HepG2 (cell line): ENCODE measurements around the gene HSD17B8. TPM values are rescaled to one million over a fixed set of nuclear protein-coding genes. Genes with fewer than 3 reads are reported as not detected.
A peak's percentile ranks its signal among the peaks of the same experiment; 100 is the strongest.

Source experiments
- ARNT2 ChIP-seq: sonication (generic); formaldehyde crosslinking; IDR thresholded peaks from 2 replicates; pipeline ENCODE4 v1.8.0; 2022; ENCODE audit warnings: mild to moderate bottlenecking, low read depth, missing genetic modification reagents, moderate library complexity
- DNMT1 ChIP-seq: sonication (generic); formaldehyde crosslinking; IDR thresholded peaks from 2 replicates; pipeline ENCODE4 v1.5.1; 2020; ENCODE audit warnings: mild to moderate bottlenecking, missing genetic modification reagents
- DR1 ChIP-seq: sonication (generic); formaldehyde crosslinking; IDR thresholded peaks from 2 replicates; pipeline ENCODE4 v1.8.0; 2021; ENCODE audit warnings: mild to moderate bottlenecking, missing genetic modification reagents, inconsistent platforms
- EEA1 ChIP-seq: sonication (generic); formaldehyde crosslinking; IDR thresholded peaks from 2 replicates; pipeline ENCODE4 v1.5.1; 2020; ENCODE audit warnings: mild to moderate bottlenecking, missing genetic modification reagents, borderline replicate concordance
- GATAD1 ChIP-seq: IDR thresholded peaks from 2 replicates; pipeline ENCODE4 v1.6.1; 2016; ENCODE audit warnings: missing genetic modification reagents, missing compliant biosample characterization
- HCFC1 ChIP-seq: fragments of 150-350 bp; IDR thresholded peaks from 2 replicates; pipeline ENCODE4 v1.6.1; 2014; ENCODE audit warnings: low read depth, low read length
- HOXD1 ChIP-seq: sonication (generic); formaldehyde crosslinking; IDR thresholded peaks from 2 replicates; pipeline ENCODE4 v1.5.0; 2020; ENCODE audit warnings: missing genetic modification reagents
- KAT2B ChIP-seq: fragments of 150-350 bp; IDR thresholded peaks from 2 replicates; pipeline ENCODE4 v1.6.1; 2014; ENCODE audit warnings: low read depth, low read length, borderline replicate concordance
- KDM5B ChIP-seq: sonication (generic); formaldehyde crosslinking; IDR thresholded peaks from 2 replicates; pipeline ENCODE4 v1.4.0; 2020; ENCODE audit warnings: missing genetic modification reagents, mild to moderate bottlenecking, borderline replicate concordance
- MAZ ChIP-seq, 2 experiments: sonication (generic) in 1 of 2; formaldehyde crosslinking in 1 of 2; IDR thresholded peaks; 2 replicates each; pipeline versions ENCODE4 v1.5.0 to v1.6.1; 2012 to 2020; ENCODE audit warnings: low read depth in 2 of 2, mild to moderate bottlenecking in 2 of 2, borderline replicate concordance in 1 of 2, improper control_type of control experiment in 1 of 2, low read length in 1 of 2, missing genetic modification reagents in 1 of 2, moderate library complexity in 1 of 2
- MED8 ChIP-seq: sonication (generic); formaldehyde crosslinking; IDR thresholded peaks from 2 replicates; pipeline ENCODE4 v1.8.1; 2023; ENCODE audit warnings: mild to moderate bottlenecking, missing genetic modification reagents; ENCODE audit not compliant: insufficient replicate concordance
- ZBTB38 ChIP-seq: sonication (generic); formaldehyde crosslinking; IDR thresholded peaks from 2 replicates; pipeline ENCODE4 v1.5.1; 2020; ENCODE audit warnings: mild to moderate bottlenecking, missing genetic modification reagents
- ZFYVE20 ChIP-seq: sonication (generic); formaldehyde crosslinking; IDR thresholded peaks from 2 replicates; pipeline ENCODE4 v1.8.0; 2023; ENCODE audit warnings: low read depth, mild to moderate bottlenecking, moderate library complexity, missing genetic modification reagents, borderline replicate concordance
- ZNF230 ChIP-seq: sonication (generic); formaldehyde crosslinking; IDR thresholded peaks from 2 replicates; pipeline ENCODE4 v1.4.0; 2020; ENCODE audit warnings: mild to moderate bottlenecking, missing genetic modification reagents
- ZNF556 ChIP-seq: sonication (generic); formaldehyde crosslinking; IDR thresholded peaks from 2 replicates; pipeline ENCODE4 v1.4.0; 2020; ENCODE audit warnings: mild to moderate bottlenecking, missing genetic modification reagents, borderline replicate concordance
- polyA plus RNA-seq, 8 experiments: library from polyadenylated mRNA; depleted of rRNA in 3 of 8; stranded (reverse) in 7 of 8; unstranded in 1 of 8; fragments of >200 nt; fragmentation: Illumina TruSeq in 4 of 8; extraction: Trizol in 4 of 8; gene quantifications; 2 replicates each; pipeline versions ENCODE4 v1.2.1 to v1.2.3, GENCODE V29; 2011 to 2016; ENCODE audit warnings: low read depth in 4 of 8, missing spikeins in 1 of 8, mixed read lengths in 1 of 8; ENCODE audit not compliant: insufficient read depth in 1 of 8
- total RNA-seq, 5 experiments: library from RNA; depleted of rRNA; stranded (reverse); fragments of >200 nt; fragmentation: Illumina TruSeq; extraction: Trizol; gene quantifications; 2 replicates each; pipeline ENCODE4 v1.2.3, GENCODE V29; 2016; ENCODE audit warnings: low read depth in 1 of 5
- TF ChIP-seq, protein P1 (sequence below): sonication (generic); formaldehyde crosslinking; IDR thresholded peaks from 2 replicates; pipeline ENCODE4 v1.8.0; 2022; ENCODE audit warnings: low read depth, missing genetic modification reagents
- TF ChIP-seq, protein P2 (sequence below): sonication (generic); formaldehyde crosslinking; IDR thresholded peaks from 2 replicates; pipeline ENCODE4 v1.4.0; 2020; ENCODE audit warnings: low read depth, missing genetic modification reagents
- TF ChIP-seq, protein P3 (sequence below): sonication (generic); formaldehyde crosslinking; IDR thresholded peaks from 2 replicates; pipeline ENCODE4 v1.4.0; 2020; ENCODE audit warnings: missing genetic modification reagents
- TF ChIP-seq, protein P4 (sequence below): sonication (generic); formaldehyde crosslinking; IDR thresholded peaks from 2 replicates; pipeline ENCODE4 v1.4.0; 2020; ENCODE audit warnings: missing genetic modification reagents

The HSD17B8 gene
- total and polyA plus RNA-seq, 2 of the 13 experiments (the other 11 are each of a cell fraction or from before 2014, with no cell fraction given) = 12.6 to 20.1 TPM

DNA sequence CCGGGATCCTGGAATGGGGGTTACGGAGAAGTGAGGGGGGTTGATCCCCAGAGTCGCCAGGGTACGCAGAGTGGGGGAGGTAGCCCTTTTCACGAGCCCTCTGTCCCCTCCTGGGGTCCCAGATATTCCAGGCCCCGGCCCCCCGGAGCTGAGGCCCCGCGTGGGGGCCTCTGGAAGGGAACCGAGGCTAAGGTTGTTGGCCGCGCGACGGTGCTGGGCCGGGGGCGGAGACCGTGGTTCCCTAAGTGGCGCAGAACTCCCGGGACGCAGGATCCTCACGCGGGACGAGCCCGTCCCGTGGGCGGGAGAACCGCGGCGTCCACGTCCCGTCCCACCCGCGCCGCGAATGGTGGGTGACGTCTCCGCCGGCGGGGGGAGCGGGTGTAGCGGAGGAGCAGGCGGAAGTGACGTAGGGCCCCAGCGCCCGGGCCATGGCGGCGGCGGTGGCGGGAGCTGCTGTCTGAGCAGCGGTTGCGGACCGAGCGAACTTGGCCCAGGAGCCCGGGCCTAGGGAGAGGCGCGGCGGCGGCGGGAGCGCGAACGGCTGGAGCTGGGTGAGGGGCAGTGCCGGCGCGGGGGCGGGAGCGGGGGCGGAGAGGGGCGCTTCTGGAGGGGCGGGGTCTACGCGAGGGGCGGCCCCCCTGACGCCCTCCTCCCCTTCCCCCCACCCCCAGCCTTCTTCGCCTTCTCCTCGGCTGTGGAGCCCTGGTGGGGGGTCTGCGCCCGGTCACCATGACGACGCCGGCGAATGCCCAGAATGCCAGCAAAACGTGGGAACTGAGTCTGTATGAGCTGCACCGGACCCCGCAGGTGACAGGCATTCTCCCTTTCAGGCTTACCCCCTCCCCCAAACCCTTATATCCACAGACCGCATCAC, 3.9 kb downstream of the HSD17B8 start, which contains the start of gene RING1 (continued):
- TF ChIP-seq KDM5B (CRISPR knock-in tag) (peak; percentile 98), ZNF230 (CRISPR knock-in tag) (peak; percentile 90; the same call in 1 of the 2 replicates), DNMT1 (CRISPR knock-in tag) (peak; percentile 97), HCFC1 (peak; percentile 36; the same call in 1 of the 2 replicates), ZBTB38 (CRISPR knock-in tag) (peak; percentile 89; the same call in 1 of the 2 replicates), ZNF556 (CRISPR knock-in tag) (no peak), DR1 (CRISPR knock-in tag) (0 out of 2 replicates have a peak, but pooled peaks have one; percentile 58), KAT2B (no peak), ARNT2 (peak; percentile 83), HOXD1 (no peak; the same call in 1 of the 2 replicates), MAZ (IDR thresholded peaks at IDR 0.05; ENCODE audit: borderline replicate concordance, low read depth, low read length) (peak; percentile 69), MAZ (CRISPR knock-in tag; IDR thresholded peaks at IDR 0.05; ENCODE audit: low read depth) (peak; percentile 96), GATAD1 (peak; percentile 92), MED8 (CRISPR knock-in tag) (peak; percentile 33), EEA1 (CRISPR knock-in tag) (peak; percentile 96; the same call in 1 of the 2 replicates), ZFYVE20 (CRISPR knock-in tag) (peak; percentile 56; the same call in 1 of the 2 replicates)
- TF ChIP-seq, protein P1, sequence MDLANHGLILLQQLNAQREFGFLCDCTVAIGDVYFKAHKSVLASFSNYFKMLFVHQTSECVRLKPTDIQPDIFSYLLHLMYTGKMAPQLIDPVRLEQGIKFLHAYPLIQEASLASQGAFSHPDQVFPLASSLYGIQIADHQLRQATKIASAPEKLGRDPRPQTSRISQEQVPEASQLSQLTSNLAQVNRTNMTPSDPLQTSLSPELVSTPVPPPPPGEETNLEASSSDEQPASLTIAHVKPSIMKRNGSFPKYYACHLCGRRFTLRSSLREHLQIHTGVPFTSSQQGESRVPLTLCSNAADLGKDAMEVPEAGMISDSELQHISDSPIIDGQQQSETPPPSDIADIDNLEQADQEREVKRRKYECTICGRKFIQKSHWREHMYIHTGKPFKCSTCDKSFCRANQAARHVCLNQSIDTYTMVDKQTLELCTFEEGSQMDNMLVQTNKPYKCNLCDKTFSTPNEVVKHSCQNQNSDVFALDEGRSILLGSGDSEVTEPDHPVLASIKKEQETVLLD (CRISPR knock-in tag) = peak; percentile 87
- TF ChIP-seq, protein P2, sequence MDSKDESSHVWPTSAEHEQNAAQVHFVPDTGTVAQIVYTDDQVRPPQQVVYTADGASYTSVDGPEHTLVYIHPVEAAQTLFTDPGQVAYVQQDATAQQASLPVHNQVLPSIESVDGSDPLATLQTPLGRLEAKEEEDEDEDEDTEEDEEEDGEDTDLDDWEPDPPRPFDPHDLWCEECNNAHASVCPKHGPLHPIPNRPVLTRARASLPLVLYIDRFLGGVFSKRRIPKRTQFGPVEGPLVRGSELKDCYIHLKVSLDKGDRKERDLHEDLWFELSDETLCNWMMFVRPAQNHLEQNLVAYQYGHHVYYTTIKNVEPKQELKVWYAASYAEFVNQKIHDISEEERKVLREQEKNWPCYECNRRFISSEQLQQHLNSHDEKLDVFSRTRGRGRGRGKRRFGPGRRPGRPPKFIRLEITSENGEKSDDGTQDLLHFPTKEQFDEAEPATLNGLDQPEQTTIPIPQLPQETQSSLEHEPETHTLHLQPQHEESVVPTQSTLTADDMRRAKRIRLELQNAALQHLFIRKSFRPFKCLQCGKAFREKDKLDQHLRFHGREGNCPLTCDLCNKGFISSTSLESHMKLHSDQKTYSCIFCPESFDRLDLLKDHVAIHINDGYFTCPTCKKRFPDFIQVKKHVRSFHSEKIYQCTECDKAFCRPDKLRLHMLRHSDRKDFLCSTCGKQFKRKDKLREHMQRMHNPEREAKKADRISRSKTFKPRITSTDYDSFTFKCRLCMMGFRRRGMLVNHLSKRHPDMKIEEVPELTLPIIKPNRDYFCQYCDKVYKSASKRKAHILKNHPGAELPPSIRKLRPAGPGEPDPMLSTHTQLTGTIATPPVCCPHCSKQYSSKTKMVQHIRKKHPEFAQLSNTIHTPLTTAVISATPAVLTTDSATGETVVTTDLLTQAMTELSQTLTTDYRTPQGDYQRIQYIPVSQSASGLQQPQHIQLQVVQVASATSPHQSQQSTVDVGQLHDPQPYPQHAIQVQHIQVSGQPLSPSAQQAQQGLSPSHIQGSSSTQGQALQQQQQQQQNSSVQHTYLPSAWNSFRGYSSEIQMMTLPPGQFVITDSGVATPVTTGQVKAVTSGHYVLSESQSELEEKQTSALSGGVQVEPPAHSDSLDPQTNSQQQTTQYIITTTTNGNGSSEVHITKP (CRISPR knock-in tag) = no peak
- TF ChIP-seq, protein P3, sequence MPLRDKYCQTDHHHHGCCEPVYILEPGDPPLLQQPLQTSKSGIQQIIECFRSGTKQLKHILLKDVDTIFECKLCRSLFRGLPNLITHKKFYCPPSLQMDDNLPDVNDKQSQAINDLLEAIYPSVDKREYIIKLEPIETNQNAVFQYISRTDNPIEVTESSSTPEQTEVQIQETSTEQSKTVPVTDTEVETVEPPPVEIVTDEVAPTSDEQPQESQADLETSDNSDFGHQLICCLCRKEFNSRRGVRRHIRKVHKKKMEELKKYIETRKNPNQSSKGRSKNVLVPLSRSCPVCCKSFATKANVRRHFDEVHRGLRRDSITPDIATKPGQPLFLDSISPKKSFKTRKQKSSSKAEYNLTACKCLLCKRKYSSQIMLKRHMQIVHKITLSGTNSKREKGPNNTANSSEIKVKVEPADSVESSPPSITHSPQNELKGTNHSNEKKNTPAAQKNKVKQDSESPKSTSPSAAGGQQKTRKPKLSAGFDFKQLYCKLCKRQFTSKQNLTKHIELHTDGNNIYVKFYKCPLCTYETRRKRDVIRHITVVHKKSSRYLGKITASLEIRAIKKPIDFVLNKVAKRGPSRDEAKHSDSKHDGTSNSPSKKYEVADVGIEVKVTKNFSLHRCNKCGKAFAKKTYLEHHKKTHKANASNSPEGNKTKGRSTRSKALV (CRISPR knock-in tag) = peak; percentile 53; the same call in 1 of the 2 replicates
- TF ChIP-seq, protein P4, sequence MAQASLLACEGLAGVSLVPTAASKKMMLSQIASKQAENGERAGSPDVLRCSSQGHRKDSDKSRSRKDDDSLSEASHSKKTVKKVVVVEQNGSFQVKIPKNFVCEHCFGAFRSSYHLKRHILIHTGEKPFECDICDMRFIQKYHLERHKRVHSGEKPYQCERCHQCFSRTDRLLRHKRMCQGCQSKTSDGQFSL (CRISPR knock-in tag) = peak; percentile 89
